Measurements from ENCODE around the gene OR2V1.

- TF ChIP-seq CTCF (IDR thresholded peaks at IDR 0.05; ENCODE audit: borderline replicate concordance, extremely low read depth, low read length, poor library complexity, severe bottlenecking) (no peak), EZH2 (IDR thresholded peaks at IDR 0.05; ENCODE audit: borderline replicate concordance, low read depth, low read length, severe bottlenecking) (no peak)
Observed at GRCh38 chr5:181105391-181106025, 25.5 kb downstream of the OR2V1 start.
